GM12892 (cell line): ENCODE results near the gene IFT43.
A peak's percentile ranks its signal among the peaks of the same experiment; 100 is the strongest.

Experiments
- DNase-seq: peaks from one replicate; pipeline ENCODE4 v3.0.0; 2011; ENCODE audit not compliant: insufficient read length
- FAIRE-seq: peaks from 2 replicates; lab custom pipeline; 2011; peaks lifted over from hg19 to GRCh38; lab: Jason Lieb, UNC
- POLR2A ChIP-seq: IDR thresholded peaks from 2 replicates; pipeline ENCODE4 v1.6.1; 2011; ENCODE audit warnings: low read depth, low read length, control low read depth
- POLR2AphosphoS5 ChIP-seq: IDR thresholded peaks from 2 replicates; pipeline ENCODE4 v1.6.1; 2011; ENCODE audit warnings: low read depth, low read length, control low read depth
- TAF1 ChIP-seq: IDR thresholded peaks from 2 replicates; pipeline ENCODE4 v1.6.1; 2011; ENCODE audit warnings: low read depth, mild to moderate bottlenecking, control low read depth, low read length, borderline replicate concordance

IFT43 gene

DNA sequence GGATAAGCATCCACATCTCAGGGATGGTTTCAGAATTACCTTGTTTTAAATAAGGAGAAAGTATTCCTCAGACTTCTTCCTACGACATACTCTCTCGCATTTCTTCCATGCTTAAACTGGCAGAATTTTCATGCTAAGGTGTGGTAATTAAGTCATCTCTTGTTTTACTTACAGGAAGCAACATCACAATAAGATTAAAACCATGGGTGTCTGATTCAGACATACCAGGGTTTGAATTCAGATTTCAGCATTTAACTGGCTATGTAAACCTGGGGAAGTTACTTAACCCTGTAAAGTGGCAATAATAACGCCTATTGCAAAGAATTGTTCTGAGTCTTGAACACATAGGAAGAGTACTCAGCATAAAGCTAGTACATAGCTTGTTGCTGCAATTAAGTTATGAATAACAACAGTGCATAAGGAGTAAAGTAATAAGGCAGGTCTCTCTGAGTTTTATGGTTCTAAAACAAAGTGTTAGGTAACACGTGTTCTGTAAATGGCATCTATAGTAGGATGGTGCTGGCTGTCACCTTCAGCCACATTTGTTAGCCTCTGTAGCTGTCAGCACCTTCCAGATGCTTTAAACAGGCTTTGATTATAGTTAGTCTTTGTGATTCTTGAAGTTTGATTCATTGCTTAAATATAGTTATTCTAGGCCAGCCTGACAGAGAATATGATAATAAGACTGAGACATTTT, 38.8 kb downstream of the IFT43 start:
- DNase-seq: no peak
- FAIRE-seq: peak; percentile 38
- TF ChIP-seq TAF1: no peak
- TF ChIP-seq POLR2A: no peak
- no peak for TF ChIP-seq POLR2AphosphoS5

DNA sequence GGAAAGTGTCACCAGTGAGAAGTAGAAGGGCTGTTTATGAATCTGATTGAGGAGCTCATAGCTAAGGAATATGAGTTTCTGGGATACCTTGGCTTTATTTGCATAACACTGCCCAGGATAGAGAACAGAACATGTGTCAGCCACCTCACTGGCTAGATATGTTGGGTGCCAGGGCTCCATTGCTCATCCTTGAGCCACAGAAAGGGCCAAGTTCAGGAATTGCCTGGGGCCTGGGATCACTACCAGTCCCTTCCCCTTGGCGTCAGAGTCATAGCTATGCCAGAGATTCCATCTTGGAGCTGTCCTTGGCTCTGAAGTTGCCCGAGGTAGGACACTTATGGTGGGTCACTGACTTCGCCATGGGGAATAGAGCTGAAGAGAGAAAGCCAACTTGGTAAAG, 49.0 kb downstream of the IFT43 start:
- no peak for DNase-seq
- no peak for TF ChIP-seq POLR2AphosphoS5
- no peak for TF ChIP-seq TAF1
- no peak for TF ChIP-seq POLR2A
- FAIRE-seq: no peak

DNA sequence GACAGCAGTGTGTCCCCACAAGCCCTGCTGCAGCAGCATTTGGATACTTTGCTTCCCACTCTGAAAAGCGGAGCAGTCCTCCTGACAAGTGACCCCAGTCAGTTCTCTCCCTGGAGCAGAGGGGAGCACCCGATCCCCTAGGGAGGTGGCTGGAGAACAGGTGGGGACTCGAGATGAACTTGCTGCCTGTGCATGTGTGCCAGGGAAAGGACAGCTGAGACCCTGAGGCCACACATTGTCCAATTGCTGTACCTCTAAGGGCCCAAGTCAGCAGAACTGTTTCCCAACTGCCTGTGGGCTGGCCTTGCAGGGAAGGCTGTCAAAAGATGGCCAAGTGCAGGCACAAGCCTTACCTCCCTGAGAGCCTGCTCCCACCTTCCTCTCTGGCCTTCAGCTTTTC, 55.1 kb downstream of the IFT43 start:
- FAIRE-seq: no peak
- TF ChIP-seq POLR2A (no peak), POLR2AphosphoS5 (no peak), TAF1 (no peak)
- DNase-seq: no peak

DNA sequence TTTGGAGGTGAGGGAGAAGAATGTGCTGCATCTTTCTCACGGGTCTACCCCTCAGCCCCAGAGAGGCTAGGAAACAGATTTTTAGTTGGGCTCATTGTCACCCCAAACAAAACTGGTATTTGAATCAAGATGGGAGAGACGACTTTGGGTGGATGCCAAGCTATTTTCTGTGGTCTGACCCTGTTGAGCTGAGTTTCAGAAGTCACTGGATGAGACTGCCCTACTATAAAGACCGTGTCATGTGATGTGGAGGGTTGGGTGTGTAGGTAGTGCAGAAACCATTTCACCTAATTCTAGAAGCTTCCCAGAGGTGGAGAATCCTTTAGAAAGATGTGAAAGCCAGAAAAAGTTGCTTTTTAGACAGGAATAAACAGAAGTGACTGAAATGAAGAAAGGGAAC, 60.2 kb downstream of the IFT43 start:
- no peak for FAIRE-seq
- DNase-seq: no peak
- TF ChIP-seq TAF1: no peak

DNA sequence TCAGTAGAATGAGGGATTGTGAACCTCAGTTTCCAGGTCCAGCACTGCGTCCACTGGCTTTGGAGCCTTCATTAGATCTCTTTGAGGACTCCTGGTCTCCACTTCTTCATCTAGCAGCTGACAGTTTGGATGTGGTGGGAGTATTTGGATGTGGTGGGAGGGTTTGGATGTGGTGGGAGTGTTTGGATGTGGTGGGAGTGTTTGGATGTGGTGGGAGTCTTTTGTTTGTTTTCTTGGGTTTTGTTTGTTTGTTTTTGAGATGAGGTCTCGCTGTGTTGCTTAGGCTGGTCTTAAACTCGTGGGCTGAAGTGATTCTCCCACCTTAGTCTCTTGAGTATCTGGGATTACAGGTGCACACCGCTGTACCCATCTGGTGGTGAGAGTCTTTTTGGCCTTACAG, 64.7 kb downstream of the IFT43 start:
- FAIRE-seq (no peak), DNase-seq (no peak)
- TF ChIP-seq POLR2A (no peak), POLR2AphosphoS5 (no peak), TAF1 (no peak)

DNA sequence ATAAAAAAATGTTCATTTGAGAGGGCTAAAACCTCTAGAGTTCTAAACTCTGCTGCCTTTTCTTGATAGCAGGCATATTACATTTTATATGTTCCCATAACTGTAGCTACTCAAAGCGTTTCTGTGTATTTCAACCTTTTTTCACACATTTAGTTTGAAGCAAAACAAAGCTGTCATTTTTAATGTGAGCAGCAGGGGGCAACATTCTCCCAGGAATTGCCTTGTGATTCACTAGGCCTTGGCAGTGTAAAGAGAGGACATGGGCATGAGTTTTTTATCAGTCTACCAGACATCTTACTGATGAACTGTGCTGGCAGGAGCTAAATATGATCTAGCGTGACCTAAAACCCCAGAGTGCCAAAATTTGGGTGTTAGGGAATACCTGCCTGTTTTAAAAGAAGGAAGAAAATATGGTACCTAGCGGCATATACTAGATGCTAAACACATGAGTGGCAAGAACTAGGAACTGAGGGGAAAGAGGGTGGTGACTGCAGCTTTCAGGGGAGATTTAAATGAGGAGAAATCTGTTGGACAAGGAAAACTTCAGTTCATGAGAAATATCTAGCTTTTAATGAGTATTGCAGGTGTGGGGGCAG, 65.3 kb downstream of the IFT43 start:
- DNase-seq (peak; percentile 24), FAIRE-seq (peak; percentile 93)
- no peak for TF ChIP-seq TAF1
- no peak for TF ChIP-seq POLR2A

DNA sequence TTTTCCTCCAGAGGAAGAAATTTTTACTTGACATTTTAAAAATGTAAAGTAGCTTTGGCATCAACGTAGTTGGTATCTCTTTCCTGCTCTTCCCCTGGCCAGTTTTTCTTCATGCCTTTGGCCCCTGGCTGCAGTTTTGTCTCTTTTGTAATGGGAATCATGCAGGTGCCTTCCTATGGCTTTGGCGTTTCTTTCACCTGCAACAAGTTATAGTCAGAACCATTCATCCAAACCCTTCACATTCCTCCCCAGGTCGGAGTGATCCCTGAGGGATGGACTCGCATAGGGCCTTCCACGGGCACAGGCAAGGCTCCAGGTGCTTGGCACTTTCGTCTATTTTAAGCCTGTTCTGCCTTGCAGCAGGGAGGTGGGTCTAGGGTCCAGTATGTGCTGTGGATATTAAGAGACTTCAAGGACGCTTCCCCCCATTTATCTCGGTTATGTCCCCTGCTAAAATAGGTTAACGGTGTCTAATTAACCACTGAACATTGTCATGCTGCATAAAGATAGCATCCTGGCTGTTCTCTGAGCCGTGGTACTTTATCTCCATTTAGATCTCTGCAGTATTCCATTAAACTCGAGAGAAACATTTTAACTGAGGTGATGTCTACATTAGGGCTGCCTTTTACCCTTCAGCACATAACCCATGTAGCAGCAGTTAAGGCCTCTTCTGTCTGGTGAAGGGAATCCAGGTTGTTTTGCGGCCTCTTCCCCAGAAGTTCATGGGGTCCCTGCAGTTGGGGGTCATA, 66.3 kb downstream of the IFT43 start:
- FAIRE-seq (no peak), DNase-seq (no peak)
- TF ChIP-seq POLR2AphosphoS5 (no peak), POLR2A (no peak), TAF1 (no peak)

DNA sequence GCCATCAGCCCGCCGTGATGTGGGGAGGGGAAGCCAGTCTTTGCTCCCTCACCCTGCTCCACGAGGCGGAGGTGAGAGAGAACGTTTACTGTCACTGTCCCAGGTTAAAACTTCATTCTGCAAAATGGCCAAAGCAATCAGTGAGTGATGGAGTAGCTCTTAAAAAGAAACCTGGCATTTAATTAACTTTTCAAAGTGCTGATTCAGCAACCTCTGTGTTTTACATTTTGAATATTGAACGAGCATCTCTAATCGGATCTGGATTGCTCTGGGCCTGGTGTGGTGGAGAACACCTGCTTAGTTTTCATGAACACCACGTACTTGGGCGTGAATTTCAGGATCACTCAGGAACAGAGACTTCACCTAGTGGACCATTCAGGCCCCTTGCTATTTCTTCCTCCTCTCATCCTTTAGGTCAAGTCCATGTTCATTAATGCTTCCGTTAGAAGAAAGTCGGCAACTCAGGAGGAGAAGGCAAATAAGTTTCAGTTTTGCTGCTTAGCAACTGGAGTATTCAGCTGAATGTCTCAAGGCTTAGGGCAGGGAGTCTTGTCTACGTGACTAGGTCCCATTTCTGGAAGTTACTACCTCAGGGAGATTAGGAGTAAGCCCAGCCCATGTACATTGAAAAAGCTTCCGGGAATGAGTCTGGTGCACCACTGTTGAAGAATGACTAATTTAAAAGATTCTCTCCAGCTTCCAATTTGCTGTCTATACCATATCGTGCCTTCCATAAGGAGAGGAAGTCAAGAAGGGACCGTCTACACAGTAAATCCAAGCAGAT, 68.2 kb downstream of the IFT43 start:
- TF ChIP-seq POLR2A (no peak), POLR2AphosphoS5 (no peak), TAF1 (no peak)
- FAIRE-seq: no peak
- no peak for DNase-seq

DNA sequence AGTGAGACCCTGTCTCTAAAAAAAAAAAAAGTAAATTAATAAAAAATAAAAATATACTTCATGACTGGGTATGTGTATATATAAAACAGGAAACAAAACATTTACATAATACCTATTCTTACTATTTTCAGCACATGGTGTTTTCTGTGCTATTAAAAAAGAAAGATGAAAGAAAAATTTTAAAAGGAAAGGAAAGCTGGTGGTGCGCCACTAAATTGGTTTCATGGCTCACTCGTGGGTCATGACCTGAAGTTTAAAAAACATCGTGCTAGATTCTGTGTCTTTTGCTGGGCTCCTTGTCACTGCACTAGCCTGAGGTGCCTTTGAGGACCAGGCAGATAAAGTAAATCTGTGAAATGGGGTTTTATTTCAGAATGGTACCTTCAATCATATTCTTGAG, 69.8 kb downstream of the IFT43 start:
- FAIRE-seq (no peak), DNase-seq (no peak)
- no peak for TF ChIP-seq POLR2AphosphoS5
- TF ChIP-seq POLR2A: no peak
- no peak for TF ChIP-seq TAF1

DNA sequence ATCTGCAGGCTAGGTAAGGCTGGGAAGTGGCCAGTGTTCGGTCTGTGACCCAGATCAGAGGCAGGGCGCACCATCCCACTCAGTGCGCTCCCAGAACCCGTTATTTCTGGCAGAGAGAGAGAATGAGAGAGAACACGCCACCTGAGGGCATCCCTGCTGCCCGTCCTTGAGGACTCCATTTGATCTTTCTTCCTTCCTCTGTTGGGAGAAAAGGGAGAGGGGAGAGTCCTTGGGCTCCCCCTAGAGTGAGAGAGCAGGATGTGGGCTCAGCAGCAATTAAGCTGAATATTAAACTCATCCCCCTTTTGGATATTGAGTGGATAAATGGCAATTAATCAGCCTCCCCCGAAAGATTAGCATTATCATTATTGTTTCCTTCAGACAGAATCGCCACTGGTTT, 70.6 kb downstream of the IFT43 start:
- TF ChIP-seq POLR2A: no peak
- no peak for TF ChIP-seq POLR2AphosphoS5
- no peak for TF ChIP-seq TAF1
- no peak for DNase-seq
- no peak for FAIRE-seq

DNA sequence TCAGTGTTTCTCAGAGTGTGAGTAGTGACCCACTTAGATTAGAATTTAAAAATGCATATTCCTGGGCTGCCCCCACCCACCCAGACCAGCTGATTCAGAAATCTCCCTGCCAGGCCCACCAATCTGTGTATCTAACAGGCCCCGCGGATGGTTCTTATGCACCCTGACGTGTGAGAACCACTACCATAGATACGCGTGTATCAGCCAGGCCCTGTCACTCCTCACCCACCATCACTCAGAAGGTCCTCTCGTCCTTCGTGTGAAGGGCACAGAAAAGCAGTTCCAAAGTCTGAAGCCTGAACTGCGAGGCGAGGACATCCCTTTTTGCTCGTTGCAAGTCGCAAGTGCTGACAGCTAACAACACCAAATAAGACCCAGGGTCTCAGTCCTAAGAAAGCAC, 72.4 kb downstream of the IFT43 start:
- no peak for DNase-seq
- TF ChIP-seq TAF1 (no peak), POLR2AphosphoS5 (no peak), POLR2A (no peak)
- FAIRE-seq: no peak

DNA sequence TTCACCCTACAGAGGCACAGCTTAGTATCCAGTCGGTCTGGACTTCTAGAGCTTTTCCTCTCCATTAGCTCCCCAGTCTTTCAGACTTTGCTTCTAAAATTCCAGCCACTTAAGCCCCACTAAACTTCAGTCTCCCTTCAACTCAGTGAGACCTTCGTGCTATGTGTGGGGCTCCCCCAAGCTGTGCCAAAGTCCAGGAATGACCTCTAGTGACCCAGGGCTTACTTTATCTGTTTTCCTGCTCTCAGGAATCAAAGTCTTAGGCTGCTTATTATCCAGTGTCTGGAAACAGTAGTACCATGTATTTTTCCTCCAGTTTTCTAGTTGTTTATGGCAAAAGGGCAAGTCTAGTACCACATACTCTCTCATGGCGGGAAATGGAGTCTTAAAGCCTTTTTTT, 77.8 kb downstream of the IFT43 start:
- TF ChIP-seq POLR2A: no peak
- no peak for TF ChIP-seq POLR2AphosphoS5
- no peak for TF ChIP-seq TAF1
- DNase-seq (no peak), FAIRE-seq (no peak)
